Measurements from ENCODE around the gene ADGRL1. TPM values are rescaled to one million over a fixed set of nuclear protein-coding genes. Genes with fewer than 3 reads are reported as not detected.
"Not testable (repeated sequence)": the region's sequence is repeated elsewhere in the genome, so short reads cannot be mapped to it uniquely, and the experiment has no call there.

The ADGRL1 gene
- 10 to 100 TPM; 19.9 to 31.2 (median 28.0) TPM for total RNA-seq
- 7.2 TPM for total RNA-seq (2013)
- 23.4 to 50.5 (median 36.8) reads per million in 29 experiments for total RNA-seq

DNA sequence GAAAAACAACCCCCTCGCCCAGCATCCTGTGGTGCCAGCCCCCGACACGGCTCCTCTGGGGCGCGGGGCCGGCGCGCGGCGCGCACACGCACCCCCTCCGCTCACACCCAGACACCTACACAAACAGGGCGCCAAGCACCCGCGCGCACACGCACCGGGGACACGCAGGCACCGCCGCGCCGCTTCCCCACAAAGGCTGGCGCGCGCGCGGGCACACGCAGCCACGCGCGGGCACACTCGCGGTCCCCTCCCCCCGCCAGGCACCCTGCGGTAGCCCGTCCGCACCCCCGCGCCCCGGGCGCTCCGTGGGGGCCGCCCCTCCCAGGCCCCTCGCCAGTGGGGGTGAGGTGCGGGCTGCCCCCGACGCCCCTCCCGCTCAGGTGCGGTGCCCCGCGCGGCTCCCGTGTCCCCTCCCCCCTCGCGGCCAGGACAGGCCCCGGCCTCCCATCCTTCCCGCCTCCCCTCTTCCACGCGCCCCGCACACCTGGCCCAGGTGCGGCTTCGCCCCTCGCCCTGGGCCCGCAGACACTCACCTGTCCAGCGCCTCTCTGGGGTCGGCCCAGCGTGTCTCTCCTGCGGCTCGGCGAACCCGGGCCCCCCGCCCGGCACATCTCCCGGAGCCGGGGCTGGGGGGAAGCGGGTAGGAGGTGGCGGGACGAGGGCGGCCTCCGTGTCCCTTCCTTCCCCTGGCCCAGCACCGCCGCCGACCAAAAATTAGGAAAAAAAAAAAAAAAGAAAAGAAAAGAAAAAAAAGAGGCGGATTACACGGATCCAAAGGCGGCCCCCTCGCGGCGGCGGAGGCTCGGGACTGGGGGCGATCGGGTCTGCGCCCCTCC is at the start of gene ADGRL1:
ADGRL1 (minus strand) TSS at position 718 of the 836 bp plus-strand sequence. CDS start 22,567 bp downstream, outside the sequence.
- DNase-seq (peak in 20 of 35 experiments; percentile 23 to 59 (median 36)), ATAC-seq (replicated peaks in 1 of 4) (peak in 2 of 4 experiments; percentile 6 to 13)
- not testable (repeated sequence) for H3K9me3 ChIP-seq; H3K36me3 ChIP-seq (ENCODE audit: control insufficient read depth in 2 of 2, extremely low read depth in 1 of 2, insufficient read depth in 1 of 2, low read length in 1 of 2); H3K9me3 Mint-ChIP-seq; H3K36me3 Mint-ChIP-seq
- under 1% methylated on average over 70 of the region's 96 CpGs for WGBS (ENCODE audit: insufficient coverage)
- H3K4me3 ChIP-seq (ENCODE audit: control insufficient read depth in 1 of 2, extremely low read depth in 1 of 2, low read length in 1 of 2): peak within 1 kb of the TSS; percentile 77 to 84
- POLR2A ChIA-PET: interaction anchor here in 1 of 2 donors (0.6 kb wide), 1 partner anchor 174 kb away, joined by 3 read pairs; the partner anchor contains the start of gene IL27RA
- Mint-ChIP-seq H3K4me1 (peaks cover 42 to 56% (median 50%) of the 10 kb centered on the region in 3 donors), H3K4me3 (peak within 1 kb of the TSS; percentile 90 to 97 (median 90)), H3K27me3 (peaks cover 0 to 18% of the 10 kb centered on the region in 2 donors), H3K27ac (peak within 1 kb of the TSS; percentile 81 to 93)
- CTCF ChIA-PET: interaction anchor here in 1 of 2 donors (0.6 kb wide), 1 partner anchor 600 kb away, joined by 4 read pairs; no protein-coding TSS in a partner anchor
- peaks cover 2 to 33% of the 10 kb centered on the region in 2 experiments for H3K4me1 ChIP-seq (ENCODE audit: control insufficient read depth in 1 of 2, extremely low read depth in 1 of 2, insufficient read depth in 2 of 2, low read length in 2 of 2)
- H3K27ac ChIP-seq (ENCODE audit: low read length): peak within 1 kb of the TSS; percentile 68
- H3K27me3 ChIP-seq (replicated peaks in 1 of 2; ENCODE audit: control insufficient read depth in 2 of 2, extremely low read depth in 1 of 2, insufficient read depth in 2 of 2, low read length in 1 of 2): peaks cover 0 to 24% of the 10 kb centered on the region in 2 experiments

DNA sequence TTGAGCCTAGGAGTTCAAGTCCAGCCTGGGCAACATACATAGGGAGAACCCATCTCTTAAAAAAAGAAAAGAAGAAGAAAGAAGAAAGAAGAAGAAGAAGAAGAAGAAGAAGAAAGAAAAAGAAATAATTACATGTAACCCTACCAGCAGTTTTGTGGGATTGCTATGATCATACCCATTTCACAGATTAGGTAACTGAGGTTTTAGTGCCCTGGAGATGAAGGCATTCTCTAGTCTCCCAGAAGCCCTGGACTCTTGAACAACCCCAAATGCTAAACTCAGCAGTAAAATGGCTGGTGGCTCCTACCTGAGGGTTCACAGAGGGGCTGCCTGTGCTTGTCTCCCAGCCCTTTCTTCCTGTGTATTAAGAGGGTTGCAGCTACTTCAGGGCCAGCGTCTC is 49.3 kb upstream of the ADGRL1 start:
- H3K27ac ChIP-seq (ENCODE audit: low read length); H3K36me3 Mint-ChIP-seq; H3K27ac Mint-ChIP-seq; H3K9me3 Mint-ChIP-seq; H3K27me3 ChIP-seq (replicated peaks in 1 of 2; ENCODE audit: control insufficient read depth in 2 of 2, extremely low read depth in 1 of 2, insufficient read depth in 2 of 2, low read length in 1 of 2); DNase-seq; POLR2A ChIA-PET; H3K4me3 ChIP-seq (ENCODE audit: control insufficient read depth in 1 of 2, extremely low read depth in 1 of 2, low read length in 1 of 2); H3K4me1 ChIP-seq (ENCODE audit: control insufficient read depth in 1 of 2, extremely low read depth in 1 of 2, insufficient read depth in 2 of 2, low read length in 2 of 2); ATAC-seq (replicated peaks in 1 of 4); H3K27me3 Mint-ChIP-seq; CTCF ChIA-PET; H3K4me3 Mint-ChIP-seq; H3K36me3 ChIP-seq (ENCODE audit: control insufficient read depth in 2 of 2, extremely low read depth in 1 of 2, insufficient read depth in 1 of 2, low read length in 1 of 2); H3K9me3 ChIP-seq: not testable (repeated sequence)
- H3K4me1 Mint-ChIP-seq: peaks cover 4 to 10% (median 6%) of the 10 kb centered on the region in 3 donors
- 80% methylated on average over 1 of the region's 1 CpG for WGBS (ENCODE audit: insufficient coverage)

DNA sequence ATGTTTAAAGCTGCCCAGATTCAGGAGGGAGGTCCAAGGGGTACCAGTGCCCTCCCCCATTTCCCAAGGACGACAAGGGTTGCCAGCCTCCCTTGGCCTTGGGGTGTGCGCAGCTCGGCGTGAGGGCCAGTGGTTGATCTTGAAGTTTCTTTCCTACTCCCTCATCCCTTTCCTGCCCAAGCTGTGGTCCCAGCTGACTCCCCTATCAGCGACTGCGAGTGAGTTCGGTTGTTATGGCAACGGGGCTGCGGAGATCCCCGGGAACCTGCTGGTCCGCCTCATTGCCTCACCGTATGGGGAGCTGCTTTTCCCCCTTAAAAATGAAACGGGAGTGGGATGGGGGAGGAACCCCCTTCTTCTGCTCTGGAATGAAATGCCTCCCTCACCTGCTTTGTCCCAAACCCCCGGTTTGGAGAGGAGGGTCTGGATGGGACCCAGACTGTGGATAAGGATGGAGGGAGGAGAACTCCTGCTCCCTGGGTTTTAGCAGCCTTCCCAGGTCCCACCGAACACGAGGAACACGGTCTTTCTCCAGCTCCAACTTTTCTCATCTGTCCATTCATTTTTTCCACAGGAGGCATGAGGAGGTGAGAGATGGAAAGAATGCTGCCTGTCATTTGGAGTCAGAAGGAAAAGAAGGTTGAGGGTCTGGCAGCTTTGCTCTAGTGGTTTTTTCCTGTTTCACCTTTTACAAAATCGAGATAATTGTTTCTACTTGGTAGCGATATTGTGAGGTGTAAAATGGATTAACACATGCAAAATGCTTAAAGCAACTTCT is 48.0 kb upstream of the ADGRL1 start:
- H3K9me3 Mint-ChIP-seq; H3K9me3 ChIP-seq; CTCF ChIA-PET; H3K27me3 ChIP-seq (replicated peaks in 1 of 2; ENCODE audit: control insufficient read depth in 2 of 2, extremely low read depth in 1 of 2, insufficient read depth in 2 of 2, low read length in 1 of 2); H3K36me3 Mint-ChIP-seq; H3K4me3 Mint-ChIP-seq; H3K36me3 ChIP-seq (ENCODE audit: control insufficient read depth in 2 of 2, extremely low read depth in 1 of 2, insufficient read depth in 1 of 2, low read length in 1 of 2); H3K27me3 Mint-ChIP-seq; H3K27ac ChIP-seq (ENCODE audit: low read length); H3K4me3 ChIP-seq (ENCODE audit: control insufficient read depth in 1 of 2, extremely low read depth in 1 of 2, low read length in 1 of 2): not testable (repeated sequence)
- WGBS (ENCODE audit: insufficient coverage): 64% methylated on average over 3 of the region's 19 CpGs
- H3K4me1 ChIP-seq (ENCODE audit: control insufficient read depth in 1 of 2, extremely low read depth in 1 of 2, insufficient read depth in 2 of 2, low read length in 2 of 2): peaks cover 0 to 11% of the 10 kb centered on the region in 2 experiments
- DNase-seq (peak in 1 of 35 experiments; percentile 36), ATAC-seq (replicated peaks in 1 of 4) (peak in 1 of 4 experiments; percentile 52)
- peaks cover 4 to 14% (median 6%) of the 10 kb centered on the region in 3 donors for H3K4me1 Mint-ChIP-seq
- POLR2A ChIA-PET: interaction anchor here in 1 of 2 donors (0.5 kb wide), 1 partner anchor 11 kb away, joined by 7 read pairs; no protein-coding TSS in a partner anchor
- H3K27ac Mint-ChIP-seq: peak overlapping the region in 1 of 2 donors; percentile 52

DNA sequence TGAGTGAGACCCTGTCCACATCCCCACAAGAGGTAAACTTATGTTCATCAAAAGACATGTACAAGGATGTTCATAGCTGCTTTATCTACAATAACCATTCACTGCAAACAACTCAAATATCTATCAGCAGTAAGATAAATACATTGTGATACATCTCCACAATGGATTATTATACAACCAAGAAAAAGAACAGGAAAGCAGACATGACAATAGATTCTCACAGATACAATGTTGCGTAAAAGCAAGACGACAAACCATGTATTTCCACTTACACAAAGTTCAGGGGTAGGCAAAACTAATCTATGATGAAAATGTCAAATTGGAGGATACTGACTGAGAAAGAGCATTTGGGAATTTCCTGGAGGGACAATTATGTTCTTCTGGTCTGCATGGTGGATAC is 46.2 kb upstream of the ADGRL1 start:
- H3K9me3 Mint-ChIP-seq; H3K27ac Mint-ChIP-seq; H3K27me3 ChIP-seq (replicated peaks in 1 of 2; ENCODE audit: control insufficient read depth in 2 of 2, extremely low read depth in 1 of 2, insufficient read depth in 2 of 2, low read length in 1 of 2); H3K4me3 Mint-ChIP-seq; H3K4me3 ChIP-seq (ENCODE audit: control insufficient read depth in 1 of 2, extremely low read depth in 1 of 2, low read length in 1 of 2); H3K36me3 ChIP-seq (ENCODE audit: control insufficient read depth in 2 of 2, extremely low read depth in 1 of 2, insufficient read depth in 1 of 2, low read length in 1 of 2); H3K9me3 ChIP-seq; ATAC-seq (replicated peaks in 1 of 4); H3K36me3 Mint-ChIP-seq; CTCF ChIA-PET; H3K27me3 Mint-ChIP-seq; H3K27ac ChIP-seq (ENCODE audit: low read length); DNase-seq: not testable (repeated sequence)
- peaks cover 4 to 20% (median 12%) of the 10 kb centered on the region in 3 donors for H3K4me1 Mint-ChIP-seq
- peaks cover 0 to 27% of the 10 kb centered on the region in 2 experiments for H3K4me1 ChIP-seq (ENCODE audit: control insufficient read depth in 1 of 2, extremely low read depth in 1 of 2, insufficient read depth in 2 of 2, low read length in 2 of 2)
- POLR2A ChIA-PET: interaction anchor here in 1 of 2 donors (0.6 kb wide), 1 partner anchor 51 kb away, joined by 3 read pairs; no protein-coding TSS in a partner anchor
- no CpG with 5 or more reads among the region's 2 CpGs for WGBS (ENCODE audit: insufficient coverage)

DNA sequence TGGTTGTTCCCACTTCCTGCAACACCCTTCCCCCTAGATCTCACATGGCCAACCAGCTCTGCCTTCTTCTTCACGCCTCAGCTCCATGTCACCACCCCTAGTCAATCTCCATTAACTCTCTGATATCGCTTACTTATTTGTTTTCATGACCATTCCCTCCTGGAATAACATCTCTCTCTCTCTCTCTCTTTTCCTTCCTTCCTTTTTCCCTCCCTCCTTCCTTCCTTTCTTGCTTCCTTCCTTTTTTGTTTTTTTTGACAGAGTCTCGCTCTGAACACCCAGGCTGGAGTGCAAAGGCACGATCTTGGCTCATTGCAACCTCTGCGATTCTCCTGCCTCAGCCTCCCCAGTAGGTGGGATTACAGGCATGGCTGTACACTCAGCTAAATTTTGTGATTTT is 44.9 kb upstream of the ADGRL1 start:
- ChIA-PET POLR2A (no interaction called here), CTCF (interaction anchor here in 1 of 2 donors (0.7 kb wide), 1 partner anchor 137 kb away, joined by 3 read pairs; no protein-coding TSS in a partner anchor)
- ATAC-seq (replicated peaks in 1 of 4): no peak
- WGBS (ENCODE audit: insufficient coverage): 70% methylated on average over 2 of the region's 5 CpGs
- H3K36me3 Mint-ChIP-seq: no peaks in the 10 kb centered on the region
- Histone ChIP-seq H3K27ac (ENCODE audit: low read length) (no peak overlapping the region), H3K27me3 (replicated peaks in 1 of 2; ENCODE audit: control insufficient read depth in 2 of 2, extremely low read depth in 1 of 2, insufficient read depth in 2 of 2, low read length in 1 of 2) (peaks cover 0 to 4% of the 10 kb centered on the region in 2 experiments), H3K4me3 (ENCODE audit: control insufficient read depth in 1 of 2, extremely low read depth in 1 of 2, low read length in 1 of 2) (no peak overlapping the region), H3K4me1 (ENCODE audit: control insufficient read depth in 1 of 2, extremely low read depth in 1 of 2, insufficient read depth in 2 of 2, low read length in 2 of 2) (peaks cover 0 to 27% of the 10 kb centered on the region in 2 experiments), H3K36me3 (ENCODE audit: control insufficient read depth in 2 of 2, extremely low read depth in 1 of 2, insufficient read depth in 1 of 2, low read length in 1 of 2) (no peaks in the 10 kb centered on the region), H3K9me3 (no peaks in the 10 kb centered on the region)
- DNase-seq: no peak
- no peaks in the 10 kb centered on the region for H3K9me3 Mint-ChIP-seq
- peak overlapping the region in 2 of 3 donors; percentile 50 to 56 for H3K4me3 Mint-ChIP-seq
- H3K4me1 Mint-ChIP-seq: peaks cover 4 to 21% (median 9%) of the 10 kb centered on the region in 3 donors
- peaks cover 0 to 4% of the 10 kb centered on the region in 2 donors for H3K27me3 Mint-ChIP-seq
- peak overlapping the region; percentile 39 to 59 for H3K27ac Mint-ChIP-seq

DNA sequence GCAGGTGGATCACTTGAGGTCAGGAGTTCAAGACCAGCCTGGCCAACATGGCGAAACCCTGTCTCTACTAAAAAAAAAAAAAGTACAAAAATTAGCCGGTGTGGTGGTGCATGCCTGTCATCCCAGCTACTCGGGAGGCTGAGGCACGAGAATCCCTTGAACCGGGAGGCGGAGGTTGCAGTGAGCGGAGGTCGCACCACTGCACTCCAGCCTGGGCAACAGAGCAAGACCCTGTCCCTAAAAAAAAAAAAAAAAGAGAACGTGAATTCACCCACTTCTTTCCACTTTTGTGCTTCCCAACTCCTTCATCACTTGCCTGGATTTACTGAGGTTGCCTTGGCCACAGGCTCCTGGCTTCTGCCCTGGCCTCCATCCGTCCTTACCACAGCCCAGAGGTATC is 44.3 kb upstream of the ADGRL1 start:
- POLR2A ChIA-PET; H3K36me3 Mint-ChIP-seq; ATAC-seq (replicated peaks in 1 of 4): not testable (repeated sequence)

More for the DNA sequence above, 44.3 kb upstream of the ADGRL1 start:
- H3K27me3 Mint-ChIP-seq; H3K9me3 Mint-ChIP-seq; DNase-seq; H3K36me3 ChIP-seq (ENCODE audit: control insufficient read depth in 2 of 2, extremely low read depth in 1 of 2, insufficient read depth in 1 of 2, low read length in 1 of 2); CTCF ChIA-PET; H3K27me3 ChIP-seq (replicated peaks in 1 of 2; ENCODE audit: control insufficient read depth in 2 of 2, extremely low read depth in 1 of 2, insufficient read depth in 2 of 2, low read length in 1 of 2); H3K27ac ChIP-seq (ENCODE audit: low read length); H3K4me3 ChIP-seq (ENCODE audit: control insufficient read depth in 1 of 2, extremely low read depth in 1 of 2, low read length in 1 of 2); H3K9me3 ChIP-seq: not testable (repeated sequence)
- H3K4me1 Mint-ChIP-seq: peaks cover 4 to 21% (median 6%) of the 10 kb centered on the region in 3 donors
- WGBS (ENCODE audit: insufficient coverage): no CpG with 5 or more reads among the region's 10 CpGs
- H3K4me3 Mint-ChIP-seq: peak overlapping the region; percentile 28 to 73 (median 56)
- peaks cover 0 to 27% of the 10 kb centered on the region in 2 experiments for H3K4me1 ChIP-seq (ENCODE audit: control insufficient read depth in 1 of 2, extremely low read depth in 1 of 2, insufficient read depth in 2 of 2, low read length in 2 of 2)
- peak overlapping the region; percentile 39 to 41 for H3K27ac Mint-ChIP-seq

All from T-cell (primary cell).